GM12892 (cell line): Measurements from ENCODE around the gene GALNT13.

Experiments used
- POLR2A ChIP-seq: IDR thresholded peaks from 2 replicates; pipeline ENCODE4 v1.6.1; 2011; ENCODE audit warnings: low read depth, low read length, control low read depth
- POLR2AphosphoS5 ChIP-seq: IDR thresholded peaks from 2 replicates; pipeline ENCODE4 v1.6.1; 2011; ENCODE audit warnings: low read depth, low read length, control low read depth
- TAF1 ChIP-seq: IDR thresholded peaks from 2 replicates; pipeline ENCODE4 v1.6.1; 2011; ENCODE audit warnings: low read depth, mild to moderate bottlenecking, control low read depth, low read length, borderline replicate concordance

DNA sequence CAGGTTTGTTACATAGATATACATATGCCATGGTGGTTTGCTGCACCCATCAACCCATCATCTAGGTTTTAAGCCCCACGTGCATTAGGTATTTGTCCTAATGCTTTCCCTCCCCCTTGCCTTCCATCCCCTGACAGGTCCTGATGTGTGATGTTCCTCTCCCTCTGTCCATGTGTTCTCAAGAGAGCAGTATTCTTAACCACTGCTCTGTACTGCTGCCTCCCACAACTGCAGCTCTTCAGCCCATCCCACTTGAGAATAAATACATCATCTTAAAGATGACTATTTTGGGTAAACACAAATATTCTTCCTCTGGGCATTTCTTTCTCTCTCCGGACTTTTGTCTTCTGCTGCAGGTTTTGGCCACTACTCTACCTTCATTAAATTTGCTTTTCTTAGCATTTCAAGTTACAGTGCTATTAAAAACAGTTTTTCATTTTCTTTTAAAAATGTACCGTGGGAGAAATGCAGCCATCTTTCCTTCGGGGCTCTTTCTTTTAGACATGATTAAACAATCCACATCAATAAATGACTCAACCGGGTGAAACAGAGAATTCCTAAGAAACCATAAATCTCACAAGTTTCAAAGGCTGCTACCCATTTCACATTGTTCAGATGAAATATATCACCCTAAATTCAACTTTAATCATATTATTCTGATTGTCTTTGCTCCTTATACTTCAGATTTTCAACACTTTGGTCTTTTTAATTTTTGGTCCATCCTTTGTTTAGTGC, 323.4 kb downstream of the GALNT13 start:
- TF ChIP-seq POLR2A (no peak), POLR2AphosphoS5 (no peak), TAF1 (no peak)
